Mucosa of descending colon (tissue), 3 donors: Measurements from ENCODE around the gene SLC17A7. TPM values are rescaled to one million over a fixed set of nuclear protein-coding genes. Genes with fewer than 3 reads are reported as not detected.
A peak's percentile ranks its signal among the peaks of the same experiment; 100 is the strongest.

Experiments used
- ATAC-seq: fragments of 200-7000 bp; cut with Tn5 transposase; one replicate; pipeline ENCODE4 v1.9.1; 2020; ENCODE audit warnings: mild to moderate bottlenecking, moderate library complexity
- DNase-seq, 3 donors: peaks; one replicate each; pipeline ENCODE4 v3.0.0-alpha.2; 2020
- H3K36me3 ChIP-seq: fragments of 200-600 bp; one replicate; pipeline ENCODE4 v1.8.0; 2021; ENCODE audit warnings: low read depth, mild to moderate bottlenecking
- H3K4me1 ChIP-seq: fragments of 200-600 bp; one replicate; pipeline ENCODE4 v1.8.0; 2021; ENCODE audit warnings: low read depth, mild to moderate bottlenecking
- H3K4me3 ChIP-seq: fragments of 200-600 bp; one replicate; pipeline ENCODE4 v1.8.0; 2021; ENCODE audit warnings: mild to moderate bottlenecking
- H3K9me3 ChIP-seq: fragments of 200-600 bp; one replicate; pipeline ENCODE4 v1.8.0; 2021; ENCODE audit warnings: mild to moderate bottlenecking
- CTCF ChIP-seq: fragments of 200-600 bp; IDR thresholded peaks from one replicate; pipeline ENCODE4 v1.8.0; 2022; ENCODE audit warnings: antibody characterized with exemption, mild to moderate bottlenecking
- intact Hi-C, 2 donors: fragments of 100-400 bp; cut with DNase I in 1 of 2; cut with micrococcal nuclease in 1 of 2; formaldehyde crosslinking; loops; one replicate each; pipeline versions ENCODE4 v1.11.0 to v1.11.1; 2022; cut with DNase I, micrococcal nuclease
- total RNA-seq, 3 donors: library from RNA; stranded (reverse); fragmentation: NEBNext Ultra II Directional in 2 of 3; extraction: Animal tissue kit (Norgen Biotek cat#: 25700) in 2 of 3; gene quantifications; one replicate each; pipeline versions ENCODE4 v1.2.1 to v1.2.4, GENCODE V29; 2021 to 2023
- donor health status: DM: no; HTN: no; CAD: no; lungs with moderate emphysema.
- donor health status: DM: no; HTN: no; CAD: no.
- donor health status: DM: no; HTN: yes; CAD: no.

SLC17A7 gene
- total RNA-seq, 3 donors from 2014 or later: 0.20 to 1.0 (median 0.51) TPM

GRCh38 chr19:49387936-49388372 is 53.4 kb downstream of the SLC17A7 start, which contains the start of gene KASH5:
Gene KASH5 (plus strand): TSS chr19:49388249. CDS start chr19:49390884, 2,635 bp downstream.
- H3K9me3 ChIP-seq: no peaks in the 10 kb centered on the region
- no peak within 1 kb of the TSS for H3K4me3 ChIP-seq
- no peak for TF ChIP-seq CTCF
- ATAC-seq: peak; percentile 86
- intact Hi-C loops: no loop called here
- H3K4me1 ChIP-seq: no peaks in the 10 kb centered on the region
- peak; percentile 80 to 92 (median 89) for DNase-seq
- no peaks in the 10 kb centered on the region for H3K36me3 ChIP-seq

- ATAC-seq (no peak), DNase-seq (no peak)
- Histone ChIP-seq H3K4me1 (no peaks in the 10 kb centered on the region), H3K9me3 (no peaks in the 10 kb centered on the region), H3K4me3 (no peak overlapping the region), H3K36me3 (no peaks in the 10 kb centered on the region)
- TF ChIP-seq CTCF: no peak
- intact Hi-C loops: no loop called here
Observed at GRCh38 chr19:49383599-49383998, 57.7 kb downstream of the SLC17A7 start.

DNA sequence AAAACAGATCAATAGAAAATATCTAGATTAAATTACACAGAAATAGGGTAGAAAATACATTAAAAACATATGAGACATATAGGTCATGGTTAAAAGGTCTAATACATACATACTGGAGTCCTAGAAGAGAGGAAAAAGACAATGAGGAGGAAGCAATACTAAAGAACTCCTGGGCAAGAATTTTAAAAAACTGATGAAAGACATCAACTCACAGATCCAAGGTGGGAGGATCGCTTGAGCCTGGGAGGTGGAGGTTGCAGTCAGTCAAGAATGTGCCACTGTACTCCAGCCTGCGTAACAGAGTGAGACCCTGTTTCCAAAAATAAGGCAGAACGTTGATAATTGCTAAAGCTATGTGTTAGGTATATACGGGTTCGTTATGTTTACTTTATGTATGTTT is 58.7 kb downstream of the SLC17A7 start:
- H3K4me3 ChIP-seq: no peak overlapping the region
- H3K36me3 ChIP-seq: no peaks in the 10 kb centered on the region
- no peak for TF ChIP-seq CTCF
- H3K9me3 ChIP-seq: no peaks in the 10 kb centered on the region
- DNase-seq: no peak
- H3K4me1 ChIP-seq: no peaks in the 10 kb centered on the region
- ATAC-seq: no peak
- intact Hi-C loops: no loop called here

GRCh38 chr19:49380391-49380790 is 60.9 kb downstream of the SLC17A7 start:
- Histone ChIP-seq H3K9me3 (no peaks in the 10 kb centered on the region), H3K4me1 (no peaks in the 10 kb centered on the region), H3K4me3 (no peak overlapping the region), H3K36me3 (no peaks in the 10 kb centered on the region)
- intact Hi-C loops: no loop called here
- no peak for ATAC-seq
- DNase-seq: no peak
- TF ChIP-seq CTCF: no peak

Other genes starting within 250 kb of the SLC17A7 start
- 1 to 10 TPM in 1 of 3 donors, under 1 TPM in 2; 0.36 to 3.7 (median 0.52) TPM for gene SLC6A16, start 116.3 kb downstream of the SLC17A7 start, total RNA-seq
- 10 to 100 TPM in 2 of 3 donors, 1 to 10 TPM in 1; 5.6 to 11.2 (median 10.1) TPM for gene CD37, start 106.1 kb downstream of the SLC17A7 start, total RNA-seq
- gene TEAD2, start 79.1 kb downstream of the SLC17A7 start, total RNA-seq: 10 to 100 TPM in 2 of 3 donors, 1 to 10 TPM in 1; 9.8 to 64.0 (median 21.8) TPM
- under 1 TPM in 1 of 3 donors, not detected in 2; 0.44 TPM for gene DKKL1, start 77.7 kb downstream of the SLC17A7 start, total RNA-seq
- gene KASH5, start 53.3 kb downstream of the SLC17A7 start, total RNA-seq: not detected
- gene PTH2, start 18.1 kb downstream of the SLC17A7 start, total RNA-seq: not detected
- gene GFY, start 16.1 kb downstream of the SLC17A7 start, total RNA-seq: not detected
- 10 to 100 TPM; 65.2 to 78.7 (median 76.6) TPM for gene PIH1D1, start 10.3 kb upstream of the SLC17A7 start, total RNA-seq
- 10 to 100 TPM; 31.2 to 36.4 (median 36.3) TPM for gene ALDH16A1, start 11.7 kb upstream of the SLC17A7 start, total RNA-seq
- 10 to 100 TPM in 1 of 3 donors, 1 to 10 TPM in 2; 3.3 to 14.8 (median 7.8) TPM for gene FLT3LG, start 32.7 kb upstream of the SLC17A7 start, total RNA-seq
- gene RPL13A, start 46.1 kb upstream of the SLC17A7 start, total RNA-seq: 1,000 to 10,000 TPM; 2,162 to 2,782 (median 2,296) TPM
- 1,000 to 10,000 TPM; 1,414 to 1,682 (median 1,521) TPM for gene RPS11, start 54.9 kb upstream of the SLC17A7 start, total RNA-seq
- 100 to 1,000 TPM; 308 to 537 (median 450) TPM for gene FCGRT, start 71.1 kb upstream of the SLC17A7 start, total RNA-seq
- 10 to 100 TPM; 28.5 to 42.2 (median 34.0) TPM for gene RCN3, start 86.5 kb upstream of the SLC17A7 start, total RNA-seq
- gene NOSIP, start 139.0 kb upstream of the SLC17A7 start, total RNA-seq: 10 to 100 TPM; 59.2 to 72.5 (median 66.3) TPM
- 10 to 100 TPM in 2 of 3 donors, 1 to 10 TPM in 1; 9.1 to 25.1 (median 18.9) TPM for gene PRRG2, start 139.8 kb upstream of the SLC17A7 start, total RNA-seq
- 10 to 100 TPM; 24.2 to 37.3 (median 26.2) TPM for gene PRR12, start 149.7 kb upstream of the SLC17A7 start, total RNA-seq
- 10 to 100 TPM; 43.9 to 89.8 (median 48.6) TPM for gene RRAS, start 198.6 kb upstream of the SLC17A7 start, total RNA-seq
- 10 to 100 TPM; 55.5 to 75.0 (median 56.1) TPM for gene SCAF1, start 200.7 kb upstream of the SLC17A7 start, total RNA-seq
- gene IRF3, start 224.3 kb upstream of the SLC17A7 start, total RNA-seq: 100 to 1,000 TPM in 1 of 3 donors, 10 to 100 TPM in 2; 76.1 to 119 (median 90.1) TPM
- gene BCL2L12, start 224.4 kb upstream of the SLC17A7 start, total RNA-seq: 10 to 100 TPM in 2 of 3 donors, 1 to 10 TPM in 1; 9.6 to 20.8 (median 16.3) TPM
- 100 to 1,000 TPM in 1 of 3 donors, 10 to 100 TPM in 2; 68.1 to 101 (median 94.8) TPM for gene PRMT1, start 235.7 kb upstream of the SLC17A7 start, total RNA-seq
- gene ADM5, start 248.1 kb upstream of the SLC17A7 start, total RNA-seq: 1 to 10 TPM in 2 of 3 donors, under 1 TPM in 1; 0.69 to 1.3 (median 1.2) TPM
- 1 to 10 TPM; 1.9 to 7.6 (median 2.2) TPM for gene CPT1C, start 249.6 kb upstream of the SLC17A7 start, total RNA-seq